Trophoblast cell (in vitro differentiated cells and primary cell): ENCODE data around the gene DES.

Experiments used
- DNase-seq, 2 donors: peaks; one replicate each; pipeline ENCODE4 v3.0.0-alpha.2; 2016
- H2AFZ ChIP-seq: 2 replicates; pipeline ENCODE4 v1.6.1; 2013; ENCODE audit warnings: low read length, moderate library complexity, mild to moderate bottlenecking; ENCODE audit not compliant: insufficient read depth, poor library complexity
- H2AK5ac ChIP-seq: 2 replicates; pipeline ENCODE4 v1.6.1; 2013; ENCODE audit warnings: mild to moderate bottlenecking, low read length
- H2BK120ac ChIP-seq: 2 replicates; pipeline ENCODE4 v1.6.1; 2013; ENCODE audit warnings: low read length, mild to moderate bottlenecking, moderate library complexity; ENCODE audit not compliant: insufficient read depth, poor library complexity
- H2BK12ac ChIP-seq: 2 replicates; pipeline ENCODE4 v1.6.1; 2013; ENCODE audit warnings: mild to moderate bottlenecking, low read length, moderate library complexity
- H2BK5ac ChIP-seq: 2 replicates; pipeline ENCODE4 v1.6.1; 2013; ENCODE audit warnings: low read length, low read depth, moderate library complexity, mild to moderate bottlenecking; ENCODE audit not compliant: poor library complexity
- H3K14ac ChIP-seq: 2 replicates; pipeline ENCODE4 v1.6.1; 2013; ENCODE audit warnings: mild to moderate bottlenecking, low read length
- H3K18ac ChIP-seq: 2 replicates; pipeline ENCODE4 v1.6.1; 2013; ENCODE audit warnings: mild to moderate bottlenecking, low read length
- H3K23ac ChIP-seq: 2 replicates; pipeline ENCODE4 v1.6.1; 2013; ENCODE audit warnings: low read length
- H3K27ac ChIP-seq: 2 replicates; pipeline ENCODE4 v1.5.1; 2013; ENCODE audit warnings: low read depth, mild to moderate bottlenecking, inconsistent platforms, low read length, moderate library complexity
- H3K27me3 ChIP-seq: 2 replicates; pipeline ENCODE4 v1.6.1; 2013; ENCODE audit warnings: inconsistent platforms, mild to moderate bottlenecking, low read length, moderate library complexity; ENCODE audit not compliant: insufficient read depth
- H3K36me3 ChIP-seq, 2 experiments: 1 replicate in 1 of 2; 2 replicates in 1 of 2; pipeline ENCODE4 v1.6.1; 2013; ENCODE audit warnings: low read length in 2 of 2, mild to moderate bottlenecking in 2 of 2, moderate library complexity in 1 of 2; ENCODE audit not compliant: insufficient read depth in 2 of 2, control insufficient read depth in 1 of 2
- H3K4ac ChIP-seq: 2 replicates; pipeline ENCODE4 v1.6.1; 2013; ENCODE audit warnings: low read depth, mild to moderate bottlenecking, low read length, moderate library complexity
- H3K4me1 ChIP-seq, 2 experiments: 1 replicate in 1 of 2; 2 replicates in 1 of 2; pipeline ENCODE4 v1.6.1; 2013; ENCODE audit warnings: low read length in 2 of 2, mild to moderate bottlenecking in 2 of 2, moderate library complexity in 1 of 2; ENCODE audit not compliant: insufficient read depth in 2 of 2, control insufficient read depth in 1 of 2
- H3K4me2 ChIP-seq: 2 replicates; pipeline ENCODE4 v1.6.1; 2013; ENCODE audit warnings: inconsistent platforms, mild to moderate bottlenecking, low read length, moderate library complexity
- H3K4me3 ChIP-seq: 2 replicates; pipeline ENCODE4 v1.5.1; 2013; ENCODE audit warnings: mild to moderate bottlenecking, low read depth, low read length, inconsistent platforms
- H3K79me1 ChIP-seq: one replicate; pipeline ENCODE4 v1.6.1; 2013; ENCODE audit warnings: low read length
- H3K79me2 ChIP-seq: 2 replicates; pipeline ENCODE4 v1.6.1; 2013; ENCODE audit warnings: low read length, mild to moderate bottlenecking; ENCODE audit not compliant: control insufficient read depth, insufficient read depth, poor library complexity
- H3K9ac ChIP-seq: 2 replicates; pipeline ENCODE4 v1.6.1; 2013; ENCODE audit warnings: mild to moderate bottlenecking, low read length
- H3K9me3 ChIP-seq: 2 replicates; pipeline ENCODE4 v1.6.1; 2013; ENCODE audit warnings: low read depth, mild to moderate bottlenecking, control low read depth, inconsistent platforms, low read length; ENCODE audit not compliant: insufficient read depth
- H4K12ac ChIP-seq: 2 replicates; pipeline ENCODE4 v1.6.1; 2013; ENCODE audit warnings: low read depth, mild to moderate bottlenecking, low read length, moderate library complexity
- H4K8ac ChIP-seq: 2 replicates; pipeline ENCODE4 v1.6.1; 2013; ENCODE audit warnings: low read depth, mild to moderate bottlenecking, low read length, moderate library complexity
- H4K91ac ChIP-seq: one replicate; pipeline ENCODE4 v1.6.1; 2013; ENCODE audit warnings: low read depth, mild to moderate bottlenecking, low read length, moderate library complexity
- WGBS: extraction: QIAGEN DNeasy Blood & Tissue Kit; methylation state at CpG from one replicate; pipeline ENCODE4 v1.1.7; 2013; ENCODE audit warnings: missing lambda C conversion rate; ENCODE audit not compliant: insufficient read length, insufficient coverage; ENCODE audit errors: extremely low coverage; 5-methylcytosine and 5-hydroxymethylcytosine counted together

Gene DES

GRCh38 chr2:219469186-219469724 lies 51.1 kb downstream of the DES start:
- whole genome bisulfite sequencing: no CpG with 5 or more reads among the region's 16 CpGs
- Histone ChIP-seq H3K14ac (no peak overlapping the region), H3K79me2 (no peaks in the 10 kb centered on the region)

DNA sequence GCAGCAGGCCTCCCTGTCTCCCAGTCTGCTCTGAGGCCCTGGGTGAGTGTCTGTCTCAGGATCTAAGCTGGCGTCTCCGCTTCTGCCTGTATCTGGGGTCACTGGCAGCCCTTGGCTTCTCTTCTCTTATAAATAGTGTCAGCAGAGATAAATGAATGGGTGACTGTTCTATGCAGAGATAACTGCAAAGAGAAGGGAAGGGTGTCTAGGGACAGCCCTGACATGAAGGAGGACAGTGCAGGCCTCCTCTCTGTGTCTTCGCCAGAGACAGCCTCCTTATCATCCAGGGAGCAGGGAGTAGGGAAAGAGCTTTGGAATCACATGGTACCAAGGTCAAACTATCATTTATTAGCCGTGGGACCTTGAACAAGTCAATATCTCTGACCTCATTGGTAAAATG lies 52.3 kb downstream of the DES start:
- H3K79me2 ChIP-seq: no peaks in the 10 kb centered on the region
- H3K9ac ChIP-seq: no peak overlapping the region
- no peak overlapping the region for H2BK12ac ChIP-seq
- peaks cover 7 to 8% of the 10 kb centered on the region in 2 experiments for H3K4me1 ChIP-seq
- no peak overlapping the region for H4K12ac ChIP-seq
- no peak overlapping the region for H4K8ac ChIP-seq
- H3K4me2 ChIP-seq: no peak overlapping the region
- no peaks in the 10 kb centered on the region for H3K27me3 ChIP-seq
- no peak for DNase-seq
- WGBS: no CpG with 5 or more reads among the region's 4 CpGs
- H3K36me3 ChIP-seq: peaks cover 2 to 4% of the 10 kb centered on the region in 2 experiments
- H3K9me3 ChIP-seq: peaks cover 3% of the 10 kb centered on the region
- no peak overlapping the region for H2AFZ ChIP-seq
- H3K79me1 ChIP-seq: no peaks in the 10 kb centered on the region
- no peak overlapping the region for H3K27ac ChIP-seq
- H3K4me3 ChIP-seq: no peak overlapping the region
- no peak overlapping the region for H4K91ac ChIP-seq
- no peak overlapping the region for H3K4ac ChIP-seq
- H3K23ac ChIP-seq: no peak overlapping the region
- H3K14ac ChIP-seq: no peak overlapping the region
- H2BK5ac ChIP-seq: no peak overlapping the region
- no peak overlapping the region for H2BK120ac ChIP-seq
- no peak overlapping the region for H2AK5ac ChIP-seq
- no peak overlapping the region for H3K18ac ChIP-seq

More at GRCh38 chr2:219469186-219469724, 51.1 kb downstream of the DES start:
- Histone ChIP-seq H2BK5ac (no peak overlapping the region), H3K27ac (no peak overlapping the region), H4K8ac (no peak overlapping the region), H2BK120ac (peak overlapping the region; percentile 18), H3K4me2 (no peak overlapping the region), H3K23ac (no peak overlapping the region), H4K91ac (no peak overlapping the region), H3K18ac (no peak overlapping the region), H3K4me3 (no peak overlapping the region), H3K36me3 (peaks cover 2 to 8% of the 10 kb centered on the region in 2 experiments), H4K12ac (no peak overlapping the region), H2BK12ac (no peak overlapping the region), H3K9ac (no peak overlapping the region), H3K79me1 (no peaks in the 10 kb centered on the region), H2AK5ac (no peak overlapping the region), H3K4me1 (peaks cover 7 to 8% of the 10 kb centered on the region in 2 experiments), H3K4ac (no peak overlapping the region), H3K9me3 (peaks cover 3% of the 10 kb centered on the region), H3K27me3 (no peaks in the 10 kb centered on the region), H2AFZ (no peak overlapping the region)
- DNase-seq: peak; percentile 40 to 47

DNA sequence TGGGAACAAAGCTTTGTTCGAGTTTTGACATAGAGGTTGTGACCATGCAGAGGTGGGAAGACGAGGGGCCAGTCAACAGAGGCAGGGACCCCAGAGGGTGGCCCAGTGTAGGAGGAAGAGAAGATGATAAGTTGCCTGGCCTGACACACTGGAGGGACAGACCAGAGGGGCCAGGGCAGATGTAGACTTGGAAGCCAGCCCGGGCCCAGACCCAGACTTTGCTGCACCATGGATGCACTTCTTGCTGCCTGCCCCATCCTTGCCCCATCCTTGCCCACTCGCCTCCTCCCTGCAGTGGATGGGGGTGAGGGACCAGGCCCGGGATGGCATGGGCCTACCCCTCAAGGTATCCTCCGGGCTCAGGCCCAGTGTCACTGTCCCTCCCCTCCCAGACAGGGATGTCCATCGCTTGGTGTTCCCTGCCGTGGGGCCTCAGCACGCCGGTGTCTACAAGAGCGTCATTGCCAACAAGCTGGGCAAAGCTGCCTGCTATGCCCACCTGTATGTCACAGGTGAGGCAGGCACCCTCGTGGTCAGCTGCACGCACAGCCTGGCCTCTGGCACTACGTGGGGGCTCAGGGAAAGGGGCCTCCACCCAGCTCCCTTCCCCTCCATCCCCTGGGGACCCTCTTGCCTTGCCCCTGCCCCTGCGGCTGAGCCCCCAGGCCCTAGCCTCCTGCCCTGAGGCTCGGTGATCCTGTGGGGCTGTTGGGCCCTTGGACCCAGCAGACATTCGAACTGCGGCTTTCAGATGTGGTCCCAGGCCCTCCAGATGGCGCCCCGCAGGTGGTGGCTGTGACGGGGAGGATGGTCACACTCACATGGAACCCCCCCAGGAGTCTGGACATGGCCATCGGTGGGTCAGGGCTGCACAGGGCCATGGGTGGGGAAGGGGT lies 53.5 kb downstream of the DES start:
- Histone ChIP-seq H3K9me3 (no peaks in the 10 kb centered on the region), H4K12ac (no peak overlapping the region), H3K27ac (no peak overlapping the region), H3K14ac (no peak overlapping the region), H3K18ac (no peak overlapping the region), H3K4me2 (no peak overlapping the region), H4K8ac (no peak overlapping the region), H3K23ac (no peak overlapping the region), H2BK5ac (no peak overlapping the region), H2BK12ac (no peak overlapping the region), H2AK5ac (no peak overlapping the region), H4K91ac (no peak overlapping the region), H3K27me3 (no peaks in the 10 kb centered on the region), H3K9ac (no peak overlapping the region), H3K79me1 (no peaks in the 10 kb centered on the region), H2AFZ (no peak overlapping the region), H3K79me2 (no peaks in the 10 kb centered on the region), H3K4ac (no peak overlapping the region), H2BK120ac (no peak overlapping the region), H3K4me3 (no peak overlapping the region), H3K36me3 (no peaks in the 10 kb centered on the region), H3K4me1 (peaks cover 7 to 8% of the 10 kb centered on the region in 2 experiments)
- DNase-seq: no peak
- WGBS: no CpG with 5 or more reads among the region's 22 CpGs

GRCh38 chr2:219472629-219473187 lies 54.5 kb downstream of the DES start:
- Histone ChIP-seq H3K79me1 (no peaks in the 10 kb centered on the region), H2BK12ac (no peak overlapping the region), H4K91ac (no peak overlapping the region), H3K4ac (no peak overlapping the region), H2AK5ac (no peak overlapping the region), H3K9ac (no peak overlapping the region), H3K79me2 (no peaks in the 10 kb centered on the region), H2AFZ (no peak overlapping the region), H3K9me3 (no peaks in the 10 kb centered on the region), H4K12ac (no peak overlapping the region), H3K27ac (no peak overlapping the region), H3K14ac (no peak overlapping the region), H3K4me3 (no peak overlapping the region), H4K8ac (no peak overlapping the region), H2BK120ac (no peak overlapping the region), H3K4me1 (peaks cover 7 to 8% of the 10 kb centered on the region in 2 experiments), H2BK5ac (no peak overlapping the region), H3K27me3 (no peaks in the 10 kb centered on the region), H3K4me2 (no peak overlapping the region), H3K23ac (no peak overlapping the region), H3K18ac (no peak overlapping the region), H3K36me3 (no peaks in the 10 kb centered on the region)
- no peak for DNase-seq
- WGBS: no CpG with 5 or more reads among the region's 12 CpGs
